ENCODE data around the gene MYCN. TPM values are rescaled to one million over a fixed set of nuclear protein-coding genes. Genes with fewer than 3 reads are reported as not detected.

The MYCN gene
- total RNA-seq, 6 donors from 2014 or later, result 0.20 to 0.67 (median 0.52) TPM; not detected in 3

DNA sequence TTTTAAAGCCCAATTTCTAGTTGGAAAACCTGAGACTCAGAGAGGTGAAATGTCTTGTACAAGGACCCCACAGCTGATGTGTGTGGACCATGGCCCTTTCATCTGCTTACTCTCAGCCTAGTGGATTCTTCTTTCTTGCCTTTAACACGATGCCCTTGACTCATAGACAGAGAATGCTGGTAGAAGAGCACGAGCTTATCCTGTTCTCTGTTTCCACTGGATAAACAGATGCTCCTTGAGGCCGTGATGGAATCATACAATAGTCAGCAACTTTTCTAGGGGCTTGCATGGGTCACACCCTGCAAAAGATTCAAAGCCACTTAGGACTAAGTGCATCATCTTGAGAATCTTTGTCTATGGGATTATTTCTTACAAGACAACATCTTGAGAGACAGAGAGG, 50.9 kb downstream of the MYCN start:
- TF ChIP-seq POLR2A (IDR thresholded peaks at IDR 0.05) (no peak), POLR2AphosphoS5 (IDR thresholded peaks at IDR 0.05) (no peak), EP300 (IDR thresholded peaks at IDR 0.05) (no peak)
- TF ChIP-seq, protein P1, sequence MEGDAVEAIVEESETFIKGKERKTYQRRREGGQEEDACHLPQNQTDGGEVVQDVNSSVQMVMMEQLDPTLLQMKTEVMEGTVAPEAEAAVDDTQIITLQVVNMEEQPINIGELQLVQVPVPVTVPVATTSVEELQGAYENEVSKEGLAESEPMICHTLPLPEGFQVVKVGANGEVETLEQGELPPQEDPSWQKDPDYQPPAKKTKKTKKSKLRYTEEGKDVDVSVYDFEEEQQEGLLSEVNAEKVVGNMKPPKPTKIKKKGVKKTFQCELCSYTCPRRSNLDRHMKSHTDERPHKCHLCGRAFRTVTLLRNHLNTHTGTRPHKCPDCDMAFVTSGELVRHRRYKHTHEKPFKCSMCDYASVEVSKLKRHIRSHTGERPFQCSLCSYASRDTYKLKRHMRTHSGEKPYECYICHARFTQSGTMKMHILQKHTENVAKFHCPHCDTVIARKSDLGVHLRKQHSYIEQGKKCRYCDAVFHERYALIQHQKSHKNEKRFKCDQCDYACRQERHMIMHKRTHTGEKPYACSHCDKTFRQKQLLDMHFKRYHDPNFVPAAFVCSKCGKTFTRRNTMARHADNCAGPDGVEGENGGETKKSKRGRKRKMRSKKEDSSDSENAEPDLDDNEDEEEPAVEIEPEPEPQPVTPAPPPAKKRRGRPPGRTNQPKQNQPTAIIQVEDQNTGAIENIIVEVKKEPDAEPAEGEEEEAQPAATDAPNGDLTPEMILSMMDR (IDR thresholded peaks at IDR 0.05), result no peak
- no peaks in the 10 kb centered on the region for H3K27me3 ChIP-seq
- H3K27ac ChIP-seq, result no peak overlapping the region
- WGBS, 2 donors, result 75 to 87% methylated on average over 3 of the region's 3 CpGs
- ATAC-seq (ENCODE audit: low FRiP score in 2 of 2), result no peak
- DNase-seq, result no peak
- H3K36me3 ChIP-seq, result no peaks in the 10 kb centered on the region
- peaks cover 0 to 3% (median 0%) of the 10 kb centered on the region in 4 donors for H3K4me1 ChIP-seq
- no peaks in the 10 kb centered on the region for H3K9me3 ChIP-seq
- no peak overlapping the region for H3K4me3 ChIP-seq

DNA sequence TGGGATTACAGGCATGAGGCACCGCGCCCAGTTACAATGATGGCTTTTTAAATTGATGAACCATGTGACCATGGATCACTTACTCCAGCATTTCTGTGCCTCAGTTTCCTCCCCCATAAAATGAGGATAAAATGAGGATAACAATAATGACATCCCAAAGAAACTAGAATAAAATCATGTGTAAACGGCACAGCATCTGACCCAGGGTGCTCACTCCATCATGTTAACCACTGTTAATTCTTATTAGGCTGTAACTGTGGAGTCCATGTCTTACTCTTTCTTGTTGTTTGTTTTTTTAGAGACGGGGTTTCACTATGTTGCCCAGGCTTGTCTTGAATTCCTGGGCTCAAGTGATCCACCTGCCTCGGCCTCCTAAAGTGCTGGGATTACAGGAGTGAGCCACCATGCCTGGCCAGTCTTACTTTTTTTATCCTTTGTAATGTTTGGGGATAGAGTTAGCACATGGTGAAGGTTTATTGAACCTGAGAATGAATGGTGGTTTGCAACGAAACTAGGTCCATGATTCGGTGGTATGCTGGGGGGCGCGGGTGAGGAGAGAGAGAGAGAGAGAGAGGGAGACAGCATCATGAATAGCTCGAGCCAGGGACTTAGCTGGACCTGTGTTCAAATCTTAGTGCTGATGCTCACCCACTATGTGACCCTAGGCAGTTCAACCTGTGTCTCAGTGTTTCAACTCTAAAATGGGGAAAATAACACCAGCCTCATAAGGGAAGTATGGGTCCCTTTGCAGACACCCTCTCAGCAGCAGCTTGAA, 52.3 kb downstream of the MYCN start:
- Histone ChIP-seq H3K36me3 (no peaks in the 10 kb centered on the region), H3K27ac (no peak overlapping the region), H3K27me3 (no peaks in the 10 kb centered on the region), H3K4me3 (no peak overlapping the region), H3K9me3 (no peaks in the 10 kb centered on the region), H3K4me1 (peaks cover 0 to under 1% (median 0%) of the 10 kb centered on the region in 4 donors)
- DNase-seq (no peak), ATAC-seq (ENCODE audit: low FRiP score in 2 of 2) (no peak)
- TF ChIP-seq POLR2A (IDR thresholded peaks at IDR 0.05), result no peak
- TF ChIP-seq EP300 (IDR thresholded peaks at IDR 0.05), result no peak
- TF ChIP-seq, protein P1 (IDR thresholded peaks at IDR 0.05), result no peak
- no peak for TF ChIP-seq POLR2AphosphoS5 (IDR thresholded peaks at IDR 0.05)
- 79 to 88% methylated on average over 10 of the region's 10 CpGs for WGBS, 2 donors

DNA sequence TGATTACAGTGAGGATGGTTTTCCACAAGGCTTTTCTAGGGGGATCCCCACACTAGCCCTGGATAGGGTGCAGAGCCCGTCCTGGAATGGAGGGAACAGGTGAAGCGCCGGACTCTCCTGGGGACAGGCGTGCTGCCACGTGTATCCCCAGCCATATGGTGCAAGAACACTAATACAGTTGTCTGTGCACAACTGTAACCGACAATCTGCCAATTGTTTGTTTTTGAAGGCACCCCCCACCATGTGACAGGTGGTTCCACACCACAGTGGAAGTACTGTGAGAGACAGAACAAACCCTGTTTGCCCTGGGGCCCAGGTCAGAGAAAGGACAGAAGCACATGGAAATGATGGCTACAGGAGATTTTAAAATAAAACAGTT, 52.9 kb downstream of the MYCN start:
- WGBS, 2 donors, result 83% methylated on average over 6 of the region's 6 CpGs
- DNase-seq, result no peak
- H3K27ac ChIP-seq, result no peak overlapping the region
- no peak for ATAC-seq (ENCODE audit: low FRiP score in 2 of 2)
- TF ChIP-seq EP300 (IDR thresholded peaks at IDR 0.05), result no peak
- TF ChIP-seq, protein P1 (IDR thresholded peaks at IDR 0.05), result no peak
- no peaks in the 10 kb centered on the region for H3K36me3 ChIP-seq
- H3K4me3 ChIP-seq, result no peak overlapping the region
- no peaks in the 10 kb centered on the region for H3K27me3 ChIP-seq
- H3K9me3 ChIP-seq, result no peaks in the 10 kb centered on the region
- no peaks in the 10 kb centered on the region for H3K4me1 ChIP-seq

DNA sequence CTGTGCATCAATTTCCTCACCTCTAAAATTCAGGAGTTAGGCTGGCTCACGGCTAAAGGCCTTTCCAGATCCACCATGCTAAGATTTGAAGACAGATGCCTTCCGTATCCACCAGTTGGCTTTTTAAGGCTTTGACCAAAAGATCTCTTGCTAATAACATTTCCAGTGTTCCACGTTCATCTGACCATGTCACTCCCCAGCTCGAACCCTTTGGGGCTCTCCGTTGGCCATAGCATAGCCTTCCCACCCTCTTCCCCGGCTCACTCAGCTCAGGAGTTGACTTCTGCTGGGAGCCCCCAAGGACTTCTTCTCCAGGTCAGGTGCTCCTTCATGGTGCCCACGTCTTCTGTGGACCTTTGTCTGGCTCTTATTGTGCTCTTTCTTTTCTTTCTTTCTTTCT, 53.3 kb downstream of the MYCN start:
- H3K36me3 ChIP-seq, result no peaks in the 10 kb centered on the region
- no peaks in the 10 kb centered on the region for H3K9me3 ChIP-seq
- ATAC-seq (ENCODE audit: low FRiP score in 2 of 2), result no peak
- no peak for TF ChIP-seq EP300 (IDR thresholded peaks at IDR 0.05)
- no peak for TF ChIP-seq POLR2AphosphoS5 (IDR thresholded peaks at IDR 0.05)
- TF ChIP-seq, protein P1 (IDR thresholded peaks at IDR 0.05), result no peak
- H3K4me3 ChIP-seq, result no peak overlapping the region
- H3K27me3 ChIP-seq, result no peaks in the 10 kb centered on the region
- no peak overlapping the region for H3K27ac ChIP-seq
- no peaks in the 10 kb centered on the region for H3K4me1 ChIP-seq
- no peak for DNase-seq
- 92 to 93% methylated on average over 7 of the region's 7 CpGs for WGBS, 2 donors

DNA sequence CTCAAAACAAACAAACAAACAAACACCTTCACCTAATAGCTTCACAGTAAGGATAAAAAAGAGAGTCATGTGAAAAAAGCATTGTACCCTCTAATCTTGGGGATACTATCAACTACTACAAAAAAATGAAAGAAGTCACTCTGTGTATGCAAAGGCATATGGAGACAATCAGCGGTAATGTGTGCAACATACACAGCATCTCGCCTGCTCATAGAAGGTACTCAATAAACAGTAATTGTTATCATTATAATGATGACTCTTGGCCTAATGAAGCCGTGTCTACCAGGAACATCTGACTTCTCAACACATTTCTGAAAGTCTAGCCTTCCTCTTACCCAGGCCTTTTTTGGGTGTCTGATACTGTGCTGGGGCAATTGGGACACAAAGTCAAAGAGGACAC, 55.3 kb downstream of the MYCN start:
- Histone ChIP-seq H3K36me3 (no peaks in the 10 kb centered on the region), H3K27ac (no peak overlapping the region), H3K4me1 (no peaks in the 10 kb centered on the region), H3K4me3 (no peak overlapping the region), H3K27me3 (no peaks in the 10 kb centered on the region), H3K9me3 (no peaks in the 10 kb centered on the region)
- no peak for DNase-seq
- TF ChIP-seq EP300 (IDR thresholded peaks at IDR 0.05) (no peak), POLR2AphosphoS5 (IDR thresholded peaks at IDR 0.05) (no peak), POLR2A (IDR thresholded peaks at IDR 0.05) (no peak)
- TF ChIP-seq, protein P1 (IDR thresholded peaks at IDR 0.05), result no peak
- ATAC-seq (ENCODE audit: low FRiP score in 2 of 2), result no peak
- 95 to 96% methylated on average over 3 of the region's 3 CpGs for WGBS, 2 donors
